ENCODE data around the gene LMNTD2.

The LMNTD2 gene

GRCh38 chr11:507727-508515, 52.6 kb downstream of the LMNTD2 start:
- DNase-seq (ENCODE audit: low read depth), result no peak

GRCh38 chr11:506995-507726, 53.4 kb downstream of the LMNTD2 start, which contains the start of gene RNH1:
RNH1 (minus strand) TSS chr11:507242; CDS start chr11:502162, 5,080 bp downstream.
- peak; percentile 99 for DNase-seq (ENCODE audit: low read depth)

GRCh38 chr11:506238-506994, 54.1 kb downstream of the LMNTD2 start:
- peak; percentile 95 for DNase-seq (ENCODE audit: low read depth)

GRCh38 chr11:504994-505344, 55.6 kb downstream of the LMNTD2 start:
- no peak for DNase-seq (ENCODE audit: low read depth)
